Prostate gland (tissue), 2 donors: Measurements from ENCODE around the gene GIT2. TPM values are rescaled to one million over a fixed set of nuclear protein-coding genes. Genes with fewer than 3 reads are reported as not detected.

ENCODE experiments used
- DNase-seq: peaks from one replicate; pipeline ENCODE4 v3.0.0-alpha.2; 2019; ENCODE audit warnings: low spot score
- H3K27ac ChIP-seq, 2 donors: fragments of 200-600 bp; sonication (generic); 2 replicates each; pipeline ENCODE4 v1.5.1; 2017 to 2019
- H3K27me3 ChIP-seq: fragments of 200-600 bp; sonication (generic); replicated peaks from 2 replicates; pipeline ENCODE4 v1.5.1; 2019; ENCODE audit not compliant: insufficient read depth
- H3K36me3 ChIP-seq, 2 donors: fragments of 200-600 bp; sonication (generic); 1 replicate in 1 of 2; 2 replicates in 1 of 2; pipeline versions ENCODE4 v1.5.1 to v1.8.1; 2017 to 2019
- H3K4me1 ChIP-seq: fragments of 200-600 bp; sonication (generic); replicated peaks from 2 replicates; pipeline ENCODE4 v1.5.1; 2019
- H3K4me3 ChIP-seq, 2 donors: fragments of 200-600 bp; sonication (generic); 2 replicates each; pipeline ENCODE4 v1.5.1; 2017 to 2019
- H3K9me3 ChIP-seq: fragments of 200-600 bp; sonication (generic); 2 replicates; pipeline ENCODE4 v1.5.1; 2017
- POLR2A ChIP-seq: fragments of 450-650 bp; IDR thresholded peaks from one replicate; pipeline ENCODE4 v1.6.1; 2016; ENCODE audit warnings: antibody characterized with exemption, mild to moderate bottlenecking
- POLR2AphosphoS5 ChIP-seq: sonication (generic); formaldehyde crosslinking; IDR thresholded peaks from one replicate; pipeline ENCODE4 v1.6.1; 2017; ENCODE audit warnings: antibody characterized with exemption
- WGBS: methylation state at CpG from one replicate; pipeline ENCODE4 v1.1.5; 2018; 5-methylcytosine and 5-hydroxymethylcytosine counted together
- intact Hi-C: fragments of 100-400 bp; cut with DNase I; formaldehyde crosslinking; loops from one replicate; pipeline ENCODE4 v1.14.2; 2022
- total RNA-seq, 2 donors: library from RNA; depleted of rRNA; stranded (reverse); fragments of >200 nt; gene quantifications; one replicate each; pipeline ENCODE4 v1.1.0, GENCODE V29; 2016
- TF ChIP-seq, protein P1 (sequence below), 4 experiments: fragments of 200-600 bp in 2 of 4; fragments of 450-650 bp in 2 of 4; sonication (generic) in 2 of 4; IDR thresholded peaks; 1 replicate in 3 of 4; 2 replicates in 1 of 4; pipeline ENCODE4 v1.5.1; 2016 to 2019; ENCODE audit warnings: antibody characterized with exemption in 4 of 4, mild to moderate bottlenecking in 2 of 4, moderate library complexity in 2 of 4

The GIT2 gene
- total RNA-seq, 2 donors from 2014 or later, result 20.9 to 43.3 TPM

DNA sequence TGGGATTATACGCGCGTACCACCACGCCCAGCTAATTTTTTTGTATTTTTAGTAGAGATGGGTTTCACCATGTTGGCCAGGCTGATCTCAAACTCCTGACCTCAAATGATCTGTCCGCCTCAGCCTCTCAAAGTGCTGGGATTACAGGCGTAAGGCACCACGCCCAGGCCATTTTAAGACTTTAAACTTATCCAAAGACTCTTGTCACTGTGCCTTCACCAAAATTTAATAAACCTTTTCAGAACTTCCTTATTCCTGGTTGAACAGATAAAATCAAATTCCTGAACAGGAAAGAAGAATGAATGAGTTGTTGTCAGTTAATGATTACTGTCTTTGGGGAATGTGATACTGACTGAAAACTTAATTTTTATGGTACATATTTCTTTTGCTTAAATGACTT, 37.8 kb downstream of the GIT2 start:
- no peak for DNase-seq
- intact Hi-C loops, result no loop called here
- no peaks in the 10 kb centered on the region for H3K4me1 ChIP-seq
- H3K27me3 ChIP-seq, result no peaks in the 10 kb centered on the region
- no peak overlapping the region for H3K4me3 ChIP-seq
- H3K27ac ChIP-seq, result no peak overlapping the region
- WGBS, result 92% methylated on average over 7 of the region's 7 CpGs
- H3K9me3 ChIP-seq, result no peaks in the 10 kb centered on the region
- peaks cover 0 to 5% of the 10 kb centered on the region in 2 donors for H3K36me3 ChIP-seq
- TF ChIP-seq, protein P1, sequence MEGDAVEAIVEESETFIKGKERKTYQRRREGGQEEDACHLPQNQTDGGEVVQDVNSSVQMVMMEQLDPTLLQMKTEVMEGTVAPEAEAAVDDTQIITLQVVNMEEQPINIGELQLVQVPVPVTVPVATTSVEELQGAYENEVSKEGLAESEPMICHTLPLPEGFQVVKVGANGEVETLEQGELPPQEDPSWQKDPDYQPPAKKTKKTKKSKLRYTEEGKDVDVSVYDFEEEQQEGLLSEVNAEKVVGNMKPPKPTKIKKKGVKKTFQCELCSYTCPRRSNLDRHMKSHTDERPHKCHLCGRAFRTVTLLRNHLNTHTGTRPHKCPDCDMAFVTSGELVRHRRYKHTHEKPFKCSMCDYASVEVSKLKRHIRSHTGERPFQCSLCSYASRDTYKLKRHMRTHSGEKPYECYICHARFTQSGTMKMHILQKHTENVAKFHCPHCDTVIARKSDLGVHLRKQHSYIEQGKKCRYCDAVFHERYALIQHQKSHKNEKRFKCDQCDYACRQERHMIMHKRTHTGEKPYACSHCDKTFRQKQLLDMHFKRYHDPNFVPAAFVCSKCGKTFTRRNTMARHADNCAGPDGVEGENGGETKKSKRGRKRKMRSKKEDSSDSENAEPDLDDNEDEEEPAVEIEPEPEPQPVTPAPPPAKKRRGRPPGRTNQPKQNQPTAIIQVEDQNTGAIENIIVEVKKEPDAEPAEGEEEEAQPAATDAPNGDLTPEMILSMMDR (IDR thresholded peaks at IDR 0.05), result no peak
- TF ChIP-seq POLR2A, result no peak
- no peak for TF ChIP-seq POLR2AphosphoS5

GRCh38 chr12:109953656-109954055, 42.5 kb downstream of the GIT2 start:
- Histone ChIP-seq H3K27me3 (no peaks in the 10 kb centered on the region), H3K4me1 (no peaks in the 10 kb centered on the region), H3K27ac (no peak overlapping the region), H3K4me3 (no peak overlapping the region), H3K36me3 (peaks cover 0 to 6% of the 10 kb centered on the region in 2 donors), H3K9me3 (no peaks in the 10 kb centered on the region)
- TF ChIP-seq POLR2A (no peak), POLR2AphosphoS5 (no peak)
- TF ChIP-seq, protein P1 (IDR thresholded peaks at IDR 0.05), result no peak
- intact Hi-C loops, result loop anchor here (5.0 kb wide), 1 partner anchor 44 kb away; the partner anchor contains the start of genes ANKRD13A and GIT2
- whole genome bisulfite sequencing, result 89% methylated on average over 5 of the region's 5 CpGs
- DNase-seq, result no peak

DNA sequence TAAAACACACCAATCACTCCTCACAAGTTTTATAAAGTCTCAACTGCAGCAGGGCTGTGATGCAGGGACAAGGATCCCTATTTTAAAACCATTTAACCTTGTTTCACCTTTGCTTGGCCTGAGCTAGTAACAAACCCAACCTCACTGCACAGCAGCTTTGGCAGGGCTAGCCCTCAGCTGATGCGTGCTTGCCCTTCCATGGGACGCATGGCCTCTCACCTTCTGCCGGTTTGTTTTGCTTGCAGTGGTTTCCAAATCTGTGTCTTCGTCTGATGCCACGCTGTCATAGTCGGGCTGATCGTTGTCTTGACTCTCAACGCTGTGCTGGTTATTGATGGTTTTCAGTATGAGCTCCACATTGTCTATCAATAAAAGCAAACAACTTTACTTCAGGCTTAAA, 43.3 kb downstream of the GIT2 start:
- DNase-seq, result no peak
- no peak overlapping the region for H3K27ac ChIP-seq
- H3K27me3 ChIP-seq, result no peaks in the 10 kb centered on the region
- H3K4me1 ChIP-seq, result no peaks in the 10 kb centered on the region
- intact Hi-C loops, result loop anchor here (5.0 kb wide), 1 partner anchor 44 kb away; the partner anchor contains the start of genes ANKRD13A and GIT2
- WGBS, result 87% methylated on average over 8 of the region's 8 CpGs
- H3K36me3 ChIP-seq, result peaks cover 0 to 6% of the 10 kb centered on the region in 2 donors
- H3K4me3 ChIP-seq, result no peak overlapping the region
- H3K9me3 ChIP-seq, result no peaks in the 10 kb centered on the region
- no peak for TF ChIP-seq POLR2AphosphoS5

- 86% methylated on average over 11 of the region's 11 CpGs for WGBS
- TF ChIP-seq POLR2AphosphoS5 (no peak), POLR2A (no peak)
- TF ChIP-seq, protein P1 (IDR thresholded peaks at IDR 0.05), result no peak
- intact Hi-C loops, result loop anchor here (5.0 kb wide), 1 partner anchor 45 kb away; the partner anchor contains the start of genes ANKRD13A and GIT2
- Histone ChIP-seq H3K27ac (no peak overlapping the region), H3K36me3 (peaks cover 0 to 6% of the 10 kb centered on the region in 2 donors), H3K27me3 (no peaks in the 10 kb centered on the region), H3K9me3 (no peaks in the 10 kb centered on the region), H3K4me1 (no peaks in the 10 kb centered on the region), H3K4me3 (no peak overlapping the region)
- no peak for DNase-seq
These were observed 43.9 kb downstream of the GIT2 start for GRCh38 chr12:109952160-109952858.

- peaks cover 0 to 6% of the 10 kb centered on the region in 2 donors for H3K36me3 ChIP-seq
- no peaks in the 10 kb centered on the region for H3K27me3 ChIP-seq
- 67% methylated on average over 7 of the region's 7 CpGs for WGBS
- TF ChIP-seq POLR2A (no peak), POLR2AphosphoS5 (no peak)
- TF ChIP-seq, protein P1 (IDR thresholded peaks at IDR 0.05), result no peak
- H3K4me3 ChIP-seq, result no peak overlapping the region
- no peaks in the 10 kb centered on the region for H3K4me1 ChIP-seq
- intact Hi-C loops, result loop anchor here (5.0 kb wide), 1 partner anchor 46 kb away; the partner anchor contains the start of genes ANKRD13A and GIT2
- no peak for DNase-seq
- H3K27ac ChIP-seq, result peak overlapping the region in 1 of 2 donors; percentile 13
- H3K9me3 ChIP-seq, result no peaks in the 10 kb centered on the region
These were observed 44.4 kb downstream of the GIT2 start for GRCh38 chr12:109951751-109952150.
